NCI-H1436 treated with DMSO at 0.1 percent for 48 hours (cell line): Measurements from ENCODE around the gene LGALS7B.
"Not testable (repeated sequence)": the region's sequence is repeated elsewhere in the genome, so short reads cannot be mapped to it uniquely, and the experiment has no call there.

Experiments used
- DNase-seq: peaks from one replicate; lab custom pipeline; 2025; lab: John Stamatoyannopoulos, UW

The LGALS7B gene

DNA sequence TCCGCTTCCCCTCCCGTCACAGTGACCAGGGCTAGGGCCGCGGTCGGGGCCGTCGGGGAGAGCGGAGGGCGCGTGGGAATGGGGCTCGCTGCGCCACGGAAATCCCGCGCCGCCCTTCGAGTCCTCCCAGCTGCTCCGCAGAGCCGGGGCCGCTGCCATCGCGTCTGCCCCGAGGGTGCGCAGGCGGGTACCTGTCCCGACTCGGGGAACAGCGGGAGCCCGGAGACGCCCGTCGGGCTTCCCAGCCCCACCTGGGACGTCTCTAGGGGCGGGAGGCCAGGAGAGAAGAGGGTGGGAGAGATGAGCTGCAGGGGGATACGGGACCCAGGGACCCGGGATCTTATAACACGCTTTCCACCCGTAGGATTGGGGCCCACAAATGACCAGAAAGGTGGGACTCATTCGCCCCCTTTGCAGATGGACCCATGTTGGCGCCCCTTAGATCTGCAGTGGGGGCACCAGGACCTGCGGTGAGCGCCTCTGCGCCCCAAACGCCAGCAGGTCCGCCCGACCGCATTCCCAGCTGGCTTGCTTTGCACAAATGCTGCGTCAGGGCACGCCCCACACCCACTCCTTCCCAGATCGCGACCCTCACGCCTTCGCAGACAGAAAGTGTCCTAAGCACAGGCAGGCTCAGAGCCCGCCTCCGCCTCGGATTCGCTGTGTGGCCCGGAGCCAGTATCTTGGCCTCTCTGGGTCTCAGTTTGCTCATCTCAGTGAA, 18.6 kb upstream of the LGALS7B start:
- DNase-seq: not testable (repeated sequence)

DNA sequence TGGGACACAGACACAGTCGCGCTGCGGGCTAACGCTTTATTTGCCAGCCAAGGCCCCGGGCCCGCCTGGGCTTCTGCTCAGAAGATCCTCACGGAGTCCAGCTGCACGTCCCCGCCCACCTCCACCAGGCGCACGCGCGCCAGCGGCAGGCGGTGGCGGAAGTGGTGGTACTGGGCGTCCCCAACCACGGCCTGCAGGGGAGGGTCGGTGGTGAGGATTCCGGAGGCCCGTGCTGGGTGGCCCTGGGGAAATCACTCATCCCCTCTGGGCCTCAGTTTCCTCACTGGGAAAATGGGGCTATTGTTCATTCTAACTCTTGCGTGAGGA, 18.1 kb upstream of the LGALS7B start:
- not testable (repeated sequence) for DNase-seq

DNA sequence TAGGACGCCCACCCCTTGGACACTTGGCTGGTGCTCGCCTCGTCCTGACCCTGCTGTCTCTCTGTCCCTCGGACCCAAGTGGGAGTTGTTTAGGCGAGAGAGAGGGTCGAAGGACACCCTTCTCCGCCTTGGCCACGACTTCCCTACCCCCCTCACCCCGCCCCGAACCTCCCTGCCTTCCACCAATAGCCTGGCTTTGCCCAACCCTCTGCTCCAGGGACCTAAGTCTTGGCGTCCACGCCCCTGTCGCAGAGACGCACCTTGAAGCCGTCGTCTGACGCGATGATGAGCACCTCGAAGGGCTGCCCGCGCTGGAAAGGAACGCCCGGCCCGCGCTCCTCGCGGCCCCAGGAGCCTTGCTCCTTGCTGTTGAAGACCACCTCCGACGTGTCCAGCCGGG, 17.4 kb upstream of the LGALS7B start:
- not testable (repeated sequence) for DNase-seq

DNA sequence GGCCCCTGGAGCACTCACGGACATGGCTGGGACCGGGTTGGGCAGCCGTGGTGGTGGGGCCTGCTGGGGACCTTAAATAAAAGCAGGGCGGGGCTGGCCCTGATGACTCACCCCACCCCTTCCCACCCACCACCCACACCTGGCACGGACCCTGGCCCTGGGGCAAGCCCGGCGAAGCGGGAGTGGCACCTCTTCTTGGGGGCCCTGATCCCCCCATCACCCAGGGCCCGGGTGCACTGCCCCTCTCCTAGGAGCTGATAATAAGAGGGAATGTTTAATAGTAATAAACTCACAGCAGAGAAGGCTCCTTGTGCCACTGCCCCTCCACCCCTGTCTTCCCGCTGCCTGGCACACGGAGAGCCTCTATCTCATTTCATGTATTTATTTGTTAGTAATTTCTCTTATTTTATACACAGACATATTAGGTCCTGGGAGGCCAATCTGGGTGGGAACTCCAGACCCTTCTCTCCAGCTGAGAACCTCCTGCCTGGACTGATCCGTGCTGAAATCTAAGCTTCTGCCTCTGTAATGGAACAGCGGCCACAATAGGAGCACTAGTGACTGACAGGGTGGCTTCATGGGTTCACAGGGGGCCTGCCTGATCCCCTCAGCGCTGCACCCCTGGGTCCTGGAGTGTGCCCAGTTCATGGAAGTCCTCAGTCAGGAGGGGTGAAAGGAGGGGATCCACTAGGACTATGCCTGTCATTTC, 15.4 kb upstream of the LGALS7B start, which contains the start of gene LGALS7:
TSS of gene LGALS7 (minus strand) at position 49 of the 709 bp plus-strand sequence. CDS start at position 24, 25 bp downstream.
- DNase-seq: no peak

DNA sequence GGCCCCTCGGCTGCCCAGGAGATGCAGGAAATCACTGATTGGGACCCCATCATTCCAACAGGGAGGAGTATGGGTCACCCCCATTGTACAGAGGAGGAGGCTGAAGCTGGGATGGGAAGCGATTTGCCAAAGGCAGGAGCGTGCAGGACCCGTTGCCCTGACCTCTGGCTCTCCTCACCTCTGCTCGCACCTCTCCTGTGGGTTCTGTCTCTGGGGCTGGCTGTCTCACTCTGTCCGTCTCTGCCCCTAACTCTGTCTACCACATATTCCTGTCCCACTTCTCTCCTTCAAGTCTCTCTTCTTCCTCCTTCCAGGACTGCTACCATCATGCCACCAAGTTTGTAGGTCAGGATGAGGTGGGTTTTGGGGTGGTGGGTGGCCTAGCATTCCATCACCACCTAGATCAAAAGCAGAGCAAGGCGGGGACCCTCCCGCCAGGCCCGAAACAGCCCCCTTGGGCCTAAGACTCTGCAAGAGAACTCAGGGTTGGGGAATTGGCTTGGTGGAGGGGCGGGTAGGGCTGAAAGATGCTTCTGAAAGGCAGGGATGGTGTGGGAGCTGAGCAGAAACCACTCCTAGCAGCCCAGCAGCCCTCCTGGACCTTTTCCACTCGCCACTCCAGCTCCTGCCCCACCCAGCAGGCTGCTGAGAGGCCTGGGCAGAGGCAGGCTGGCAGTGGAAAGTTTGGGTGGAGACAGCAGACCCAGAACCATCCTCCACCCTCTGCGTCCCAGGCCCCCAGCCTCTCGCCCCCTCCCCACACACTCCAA, 14.6 kb upstream of the LGALS7B start:
- no peak for DNase-seq

DNA sequence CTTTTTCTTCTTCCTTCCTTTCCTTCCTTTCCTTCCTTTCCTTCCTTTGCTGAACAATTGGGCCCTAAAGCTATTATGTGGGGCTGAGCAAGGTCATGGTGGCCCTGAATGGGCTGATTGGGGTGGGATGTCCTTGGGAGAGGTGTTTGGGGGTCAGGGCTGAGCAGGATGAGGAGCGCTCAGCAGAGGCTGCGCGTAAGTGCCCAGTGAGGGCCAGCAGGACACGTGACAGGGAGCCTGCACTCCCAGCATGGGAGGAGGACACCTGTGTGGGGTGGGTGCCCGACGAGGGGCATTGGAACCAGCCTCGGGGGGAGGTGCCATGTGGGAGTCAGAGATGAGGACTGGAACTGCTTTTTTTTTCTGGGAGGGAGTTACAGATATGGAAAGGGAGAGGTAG, 10.3 kb upstream of the LGALS7B start:
- no peak for DNase-seq

DNA sequence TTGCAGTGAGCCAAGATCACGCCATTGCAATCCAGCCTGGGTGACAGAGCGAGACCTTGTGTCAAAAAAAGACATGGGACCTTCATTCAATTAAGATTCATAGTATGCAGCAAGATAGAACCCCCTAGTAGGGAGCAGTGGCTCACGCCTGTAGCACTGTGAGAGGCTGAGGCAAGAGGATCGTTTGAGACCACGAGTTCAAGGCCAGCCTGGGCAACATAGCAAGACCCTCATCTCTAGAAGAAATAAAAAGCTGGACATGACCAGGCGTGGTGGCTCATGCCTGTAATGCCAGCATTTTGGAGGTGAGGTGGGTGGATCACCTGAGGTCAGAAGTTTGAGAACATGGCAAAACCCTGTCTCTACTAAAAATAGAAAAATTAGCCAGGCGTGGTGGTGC, 8.6 kb upstream of the LGALS7B start:
- no peak for DNase-seq

DNA sequence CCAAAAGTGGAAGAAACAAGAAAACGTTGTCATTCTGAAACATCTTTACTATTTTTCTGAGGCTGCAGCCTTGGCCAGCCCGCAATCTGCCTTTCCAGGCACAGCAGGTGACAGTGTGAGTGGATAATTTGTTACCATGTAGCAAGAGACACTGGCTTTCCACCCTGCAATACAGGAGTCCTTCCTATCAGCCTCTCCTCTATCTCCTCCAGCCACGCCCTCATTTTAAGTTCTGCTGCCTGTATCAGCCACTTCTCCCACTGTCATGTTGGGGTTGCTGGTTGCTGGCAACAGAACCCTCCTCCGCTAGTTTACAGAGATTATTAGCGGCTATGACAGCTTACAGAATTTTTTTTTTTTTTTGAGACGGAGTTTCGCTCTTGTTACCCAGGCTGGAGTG, 7.9 kb upstream of the LGALS7B start:
- DNase-seq: no peak

DNA sequence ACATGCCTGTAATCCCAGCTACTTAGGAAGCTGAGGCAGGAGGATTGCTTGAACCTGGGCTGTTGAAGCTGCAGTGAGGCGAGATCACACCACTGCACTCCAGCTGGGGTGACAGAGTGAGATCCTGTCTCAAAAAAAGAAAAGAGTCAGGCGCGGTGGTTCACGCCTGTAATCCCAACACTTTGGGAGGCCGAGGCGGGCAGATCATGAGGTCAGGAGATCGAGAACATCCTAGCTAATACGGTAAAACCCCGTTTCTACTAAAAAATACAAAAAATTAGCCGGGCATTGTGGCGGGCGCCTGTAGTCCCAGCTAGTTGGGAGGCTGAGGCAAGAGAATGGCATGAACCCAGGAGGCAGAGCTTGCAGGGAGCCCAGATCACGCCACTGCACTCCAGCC, 6.8 kb upstream of the LGALS7B start:
- DNase-seq: not testable (repeated sequence)

DNA sequence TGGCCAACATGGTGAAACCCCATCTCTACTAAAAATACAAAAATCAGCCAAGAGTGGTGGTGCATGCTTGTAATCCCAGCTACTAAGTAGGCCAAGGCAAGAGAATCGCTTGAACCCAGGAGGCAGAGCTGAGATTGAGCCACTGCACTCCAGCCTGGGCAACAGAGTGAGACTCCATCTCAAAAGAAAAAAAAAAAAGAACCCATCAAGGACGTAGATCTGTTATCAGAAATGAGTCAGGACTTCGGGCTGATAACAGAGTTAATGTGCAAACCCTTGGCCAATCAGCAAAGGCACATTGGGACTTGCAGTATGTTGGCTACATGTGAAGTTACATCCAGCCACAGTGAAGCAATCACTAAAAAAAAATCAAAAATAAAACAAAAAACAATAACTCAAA, 4.8 kb upstream of the LGALS7B start:
- no peak for DNase-seq

DNA sequence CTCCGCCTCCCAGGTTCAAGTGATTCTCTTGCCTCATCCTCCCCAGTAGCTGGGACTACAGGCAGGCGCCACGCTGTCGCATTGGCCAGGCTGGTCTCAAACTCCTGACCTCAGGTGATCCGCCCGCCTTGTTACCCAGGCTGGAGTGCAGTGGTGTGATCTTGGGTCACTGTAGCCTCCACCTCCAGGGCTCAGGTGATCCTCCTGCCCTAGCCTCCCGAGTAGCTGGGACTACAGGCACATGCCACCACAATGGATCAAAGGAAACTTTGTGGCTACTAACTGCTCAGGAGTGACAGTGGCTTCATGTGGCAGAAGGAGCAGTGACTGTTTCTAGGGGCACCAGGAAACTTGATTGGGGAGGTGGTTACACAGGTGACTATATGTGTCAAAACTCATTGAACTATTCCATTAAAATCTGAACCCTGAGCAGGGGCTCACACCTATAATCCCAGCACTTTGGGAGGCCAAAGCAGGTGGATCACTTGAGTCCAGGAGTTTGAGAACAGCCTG, 3.8 kb upstream of the LGALS7B start:
- DNase-seq: no peak

DNA sequence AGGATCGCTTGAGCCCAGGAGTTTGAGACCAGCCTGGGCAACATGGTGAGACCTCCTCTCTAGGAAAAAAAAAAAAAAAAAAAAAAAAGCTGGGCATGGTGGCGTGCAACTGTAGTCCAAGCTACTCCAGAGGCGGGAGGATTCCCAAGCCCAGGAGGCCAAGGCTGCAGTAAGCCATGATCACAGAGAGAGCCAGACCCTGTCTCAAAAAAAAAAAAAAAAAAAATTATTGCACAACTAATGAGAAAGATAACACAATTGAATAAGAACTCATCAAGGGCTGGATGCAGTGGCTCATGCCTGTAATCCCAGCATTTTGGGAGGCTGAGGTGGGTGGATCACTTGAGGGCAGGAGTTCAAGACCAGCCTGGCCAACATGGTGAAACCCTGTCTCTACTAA, 2.9 kb upstream of the LGALS7B start:
- not testable (repeated sequence) for DNase-seq

DNA sequence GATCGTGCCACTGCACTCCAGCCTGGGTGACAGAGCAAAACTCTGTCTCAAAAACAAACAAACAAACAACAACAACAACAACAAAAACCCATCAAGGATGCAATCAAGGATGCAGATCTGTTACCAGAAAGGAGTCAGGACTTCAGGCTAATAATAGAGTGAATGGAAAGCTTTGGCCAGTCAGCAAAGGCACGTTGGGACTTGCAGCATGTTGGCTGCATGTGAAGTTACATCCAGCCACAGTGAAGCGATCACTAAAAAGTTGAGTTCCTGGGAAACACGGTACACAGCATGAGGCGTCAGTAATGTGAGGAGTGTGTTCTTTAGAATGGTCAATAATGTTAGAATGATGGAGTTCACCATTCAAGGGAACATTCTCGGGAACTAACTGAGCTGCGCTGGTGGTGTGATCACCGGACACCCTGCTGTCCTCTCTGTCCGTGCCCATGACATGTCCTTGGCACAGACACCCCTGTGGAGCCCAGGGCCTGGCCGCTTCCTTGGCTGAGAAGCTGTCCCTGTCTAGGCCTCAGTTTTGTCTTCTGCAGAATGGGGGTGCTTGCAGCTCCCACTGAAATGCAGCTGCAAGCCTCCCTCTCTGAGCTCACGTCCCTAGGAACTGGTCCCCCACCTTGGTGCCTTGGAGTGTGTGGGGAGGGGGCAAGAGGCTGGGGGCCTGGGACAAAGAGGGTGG, 2.3 kb upstream of the LGALS7B start:
- DNase-seq: no peak

DNA sequence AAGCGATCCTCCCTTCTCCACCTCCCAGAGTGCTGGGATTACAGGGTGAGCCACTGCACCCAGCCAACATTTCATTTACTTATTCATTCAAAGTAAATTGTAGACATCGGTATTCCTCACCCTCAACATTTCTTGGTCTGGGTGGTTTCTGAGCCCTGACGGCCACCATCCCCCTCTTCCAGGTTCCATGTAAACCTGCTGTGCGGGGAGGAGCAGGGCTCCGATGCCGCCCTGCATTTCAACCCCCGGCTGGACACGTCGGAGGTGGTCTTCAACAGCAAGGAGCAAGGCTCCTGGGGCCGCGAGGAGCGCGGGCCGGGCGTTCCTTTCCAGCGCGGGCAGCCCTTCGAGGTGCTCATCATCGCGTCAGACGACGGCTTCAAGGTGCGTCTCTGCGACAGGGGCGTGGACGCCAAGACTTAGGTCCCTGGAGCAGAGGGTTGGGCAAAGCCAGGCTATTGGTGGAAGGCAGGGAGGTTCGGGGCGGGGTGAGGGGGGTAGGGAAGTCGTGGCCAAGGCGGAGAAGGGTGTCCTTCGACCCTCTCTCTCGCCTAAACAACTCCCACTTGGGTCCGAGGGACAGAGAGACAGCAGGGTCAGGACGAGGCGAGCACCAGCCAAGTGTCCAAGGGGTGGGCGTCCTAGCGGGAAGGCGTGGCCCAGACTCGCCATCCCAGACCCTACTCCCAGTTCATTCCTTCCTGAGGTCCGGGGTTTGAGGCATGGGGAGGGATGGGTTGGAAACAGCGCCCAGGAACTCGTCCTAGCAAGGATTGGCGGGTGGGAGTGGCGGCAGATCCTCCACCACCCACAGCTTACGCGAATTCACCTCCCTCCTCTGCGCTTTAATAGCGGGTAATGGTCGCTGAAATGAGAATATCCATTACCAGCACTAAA, 1.8 kb downstream of the LGALS7B start:
- DNase-seq: not testable (repeated sequence)

DNA sequence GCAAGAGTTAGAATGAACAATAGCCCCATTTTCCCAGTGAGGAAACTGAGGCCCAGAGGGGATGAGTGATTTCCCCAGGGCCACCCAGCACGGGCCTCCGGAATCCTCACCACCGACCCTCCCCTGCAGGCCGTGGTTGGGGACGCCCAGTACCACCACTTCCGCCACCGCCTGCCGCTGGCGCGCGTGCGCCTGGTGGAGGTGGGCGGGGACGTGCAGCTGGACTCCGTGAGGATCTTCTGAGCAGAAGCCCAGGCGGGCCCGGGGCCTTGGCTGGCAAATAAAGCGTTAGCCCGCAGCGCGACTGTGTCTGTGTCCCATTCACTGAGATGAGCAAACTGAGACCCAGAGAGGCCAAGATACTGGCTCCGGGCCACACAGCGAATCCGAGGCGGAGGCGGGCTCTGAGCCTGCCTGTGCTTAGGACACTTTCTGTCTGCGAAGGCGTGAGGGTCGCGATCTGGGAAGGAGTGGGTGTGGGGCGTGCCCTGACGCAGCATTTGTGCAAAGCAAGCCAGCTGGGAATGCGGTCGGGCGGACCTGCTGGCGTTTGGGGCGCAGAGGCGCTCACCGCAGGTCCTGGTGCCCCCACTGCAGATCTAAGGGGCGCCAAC, 2.6 kb downstream of the LGALS7B start:
- not testable (repeated sequence) for DNase-seq

DNA sequence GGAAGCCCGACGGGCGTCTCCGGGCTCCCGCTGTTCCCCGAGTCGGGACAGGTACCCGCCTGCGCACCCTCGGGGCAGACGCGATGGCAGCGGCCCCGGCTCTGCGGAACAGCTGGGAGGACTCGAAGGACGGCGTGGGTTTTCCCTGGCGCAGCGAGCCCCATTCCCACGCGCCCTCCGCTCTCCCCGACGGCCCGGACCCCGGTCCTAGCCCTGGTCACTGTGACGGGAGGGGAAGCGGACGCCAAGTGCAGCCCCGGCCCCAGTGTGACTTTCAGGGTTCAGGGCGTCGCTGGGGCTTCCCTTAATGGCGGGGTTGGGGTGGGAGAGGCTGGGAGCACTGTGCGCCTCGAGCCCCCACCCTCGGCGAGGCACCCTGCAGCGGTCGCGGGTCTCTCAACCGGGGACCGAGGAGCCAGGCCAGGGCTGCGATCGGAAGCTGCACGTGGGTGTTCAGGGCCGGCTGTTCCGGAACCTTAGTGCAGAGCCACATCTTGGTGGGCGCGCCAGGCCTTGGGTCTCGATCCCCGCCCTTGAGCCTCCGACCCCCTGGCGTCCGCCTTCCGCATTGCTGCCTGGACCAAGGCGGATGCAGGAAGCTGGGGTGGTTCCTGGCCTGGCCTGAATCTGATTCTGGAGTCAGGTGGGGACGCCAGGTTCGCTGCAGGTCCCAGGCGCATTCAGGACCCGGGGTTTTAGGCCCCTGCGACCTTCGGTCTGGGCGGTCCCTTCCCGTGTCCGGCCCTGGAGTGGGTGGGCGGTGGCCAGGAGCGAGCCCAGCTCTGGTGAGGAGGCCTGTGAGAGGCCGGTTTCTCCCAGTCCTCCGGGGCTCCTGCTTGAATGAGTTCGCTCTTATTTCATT, 3.5 kb downstream of the LGALS7B start:
- no peak for DNase-seq

DNA sequence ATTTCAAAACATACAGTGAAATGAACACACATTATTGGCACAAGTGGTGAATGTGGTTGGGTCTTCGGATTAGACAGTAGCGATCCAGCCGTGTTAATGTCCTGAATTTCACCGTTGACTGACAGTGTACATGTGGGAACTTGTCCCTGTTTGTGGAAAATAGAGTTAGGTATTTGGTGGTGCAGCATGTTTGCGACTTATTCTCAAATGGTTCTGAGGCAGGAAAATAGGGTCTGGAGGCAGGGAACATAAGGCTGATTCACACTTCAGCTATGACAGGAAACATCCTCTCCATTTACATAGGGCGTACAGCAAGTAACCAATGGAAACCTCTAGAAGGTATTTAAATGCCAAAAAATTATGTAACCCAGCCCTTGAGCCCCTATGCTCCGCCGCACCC, 4.2 kb downstream of the LGALS7B start:
- DNase-seq: no peak

DNA sequence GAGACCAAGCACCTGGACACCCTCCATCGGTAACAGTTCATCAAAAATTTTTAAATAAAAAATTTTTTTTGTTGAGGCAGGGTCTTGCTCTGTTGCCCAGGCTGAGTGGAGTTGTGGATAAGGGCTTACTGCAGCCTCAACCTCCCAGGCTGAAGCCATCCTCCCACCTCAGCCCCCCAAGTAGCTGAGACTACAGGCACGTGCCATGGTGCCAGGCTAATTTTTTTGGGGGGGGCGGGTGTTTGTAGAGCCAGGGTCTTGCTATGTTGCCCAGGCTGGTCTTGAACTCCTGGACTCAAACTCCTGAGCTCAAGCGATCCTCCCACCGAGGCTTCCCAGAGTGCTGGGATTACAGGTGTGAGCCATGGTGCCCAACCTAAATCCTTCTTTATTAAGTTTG, 4.7 kb downstream of the LGALS7B start:
- DNase-seq: no peak

DNA sequence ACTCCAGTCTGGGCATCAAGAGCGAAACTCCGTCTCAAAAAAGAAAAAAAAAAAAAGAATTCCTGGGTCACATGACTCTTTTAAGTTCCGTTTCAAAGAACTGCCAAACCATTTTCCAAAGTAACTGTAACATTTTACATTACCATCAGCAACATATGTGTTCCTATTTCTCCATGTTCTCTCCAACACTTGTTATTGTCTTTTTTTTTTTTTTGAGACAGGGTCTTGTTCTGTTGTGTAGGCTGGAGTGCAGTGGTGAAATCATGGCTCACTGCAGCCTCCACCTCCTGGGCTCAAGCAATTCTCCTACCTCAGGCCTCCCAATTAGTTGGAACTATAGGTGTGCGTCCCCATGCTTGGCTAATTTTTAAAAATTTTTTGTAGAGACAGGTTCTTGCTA, 6.5 kb downstream of the LGALS7B start:
- no peak for DNase-seq

DNA sequence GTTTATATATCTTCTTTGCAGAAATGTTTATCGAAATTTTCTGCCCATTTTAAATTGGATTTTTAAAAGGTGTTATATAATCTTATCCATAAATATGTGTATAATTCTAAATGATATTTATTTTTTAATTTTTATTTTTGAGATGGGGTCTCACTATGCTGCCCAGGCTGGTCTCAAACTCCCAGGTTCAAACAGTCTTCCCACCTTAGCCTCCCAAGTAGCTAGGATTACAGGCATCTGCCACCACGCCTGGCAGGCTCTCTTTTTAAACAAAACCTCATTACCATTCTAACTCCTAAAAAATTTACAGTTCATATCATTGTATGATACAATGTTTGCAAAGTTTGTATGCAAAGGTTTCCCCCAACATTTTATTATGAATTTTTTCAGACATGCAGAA, 7.2 kb downstream of the LGALS7B start:
- no peak for DNase-seq
